Peyer's patch (tissue), 4 donors: ENCODE data around the gene ZNF750.

Experiments
- POLR2A ChIP-seq, 2 donors: fragments of 450-650 bp; IDR thresholded peaks; one replicate each; pipeline ENCODE4 v1.5.1; 2017; ENCODE audit warnings: antibody characterized with exemption in 2 of 2, mild to moderate bottlenecking in 2 of 2, moderate library complexity in 2 of 2
- TF ChIP-seq, protein P1 (sequence below), 6 experiments: fragments of 450-650 bp in 4 of 6; fragments of 200-600 bp in 2 of 6; sonication (generic) in 1 of 6; IDR thresholded peaks; one replicate each; pipeline ENCODE4 v1.5.1; 2017 to 2019; ENCODE audit warnings: antibody characterized with exemption in 6 of 6, mild to moderate bottlenecking in 3 of 6, moderate library complexity in 1 of 6

DNA sequence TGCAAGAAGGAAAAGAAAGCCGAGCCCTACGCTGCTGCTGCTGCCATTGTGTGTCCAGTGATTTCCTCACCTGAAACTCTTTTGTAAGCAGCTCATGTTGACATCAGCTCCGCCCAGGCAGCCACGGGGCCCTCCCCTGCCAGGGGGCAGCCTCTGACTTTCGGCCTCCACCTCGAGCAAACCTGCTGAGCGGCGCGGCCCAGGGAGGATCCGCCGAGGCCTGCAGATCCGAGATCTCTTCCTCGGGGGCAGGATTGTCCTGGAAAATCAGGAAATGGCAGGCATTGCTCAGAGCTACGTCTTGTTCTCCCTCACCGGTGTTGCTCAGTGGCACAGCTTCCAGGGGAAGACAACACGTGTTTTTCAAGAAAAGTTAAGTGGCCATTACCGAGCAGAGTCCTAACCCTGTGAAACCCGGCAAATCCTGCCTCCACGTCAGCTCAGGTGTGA is 35.6 kb upstream of the ZNF750 start:
- TF ChIP-seq, protein P1, sequence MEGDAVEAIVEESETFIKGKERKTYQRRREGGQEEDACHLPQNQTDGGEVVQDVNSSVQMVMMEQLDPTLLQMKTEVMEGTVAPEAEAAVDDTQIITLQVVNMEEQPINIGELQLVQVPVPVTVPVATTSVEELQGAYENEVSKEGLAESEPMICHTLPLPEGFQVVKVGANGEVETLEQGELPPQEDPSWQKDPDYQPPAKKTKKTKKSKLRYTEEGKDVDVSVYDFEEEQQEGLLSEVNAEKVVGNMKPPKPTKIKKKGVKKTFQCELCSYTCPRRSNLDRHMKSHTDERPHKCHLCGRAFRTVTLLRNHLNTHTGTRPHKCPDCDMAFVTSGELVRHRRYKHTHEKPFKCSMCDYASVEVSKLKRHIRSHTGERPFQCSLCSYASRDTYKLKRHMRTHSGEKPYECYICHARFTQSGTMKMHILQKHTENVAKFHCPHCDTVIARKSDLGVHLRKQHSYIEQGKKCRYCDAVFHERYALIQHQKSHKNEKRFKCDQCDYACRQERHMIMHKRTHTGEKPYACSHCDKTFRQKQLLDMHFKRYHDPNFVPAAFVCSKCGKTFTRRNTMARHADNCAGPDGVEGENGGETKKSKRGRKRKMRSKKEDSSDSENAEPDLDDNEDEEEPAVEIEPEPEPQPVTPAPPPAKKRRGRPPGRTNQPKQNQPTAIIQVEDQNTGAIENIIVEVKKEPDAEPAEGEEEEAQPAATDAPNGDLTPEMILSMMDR (IDR thresholded peaks at IDR 0.05) = no peak
- TF ChIP-seq POLR2A (IDR thresholded peaks at IDR 0.05) = no peak
